IPS DF 4.7 (cell line): Measurements from ENCODE around the gene FBXW2.

Experiments used
- DNase-seq: peaks from one replicate; pipeline ENCODE4 v3.0.0-alpha.2; 2013; ENCODE audit warnings: low spot score; ENCODE audit errors: extremely low read depth

FBXW2 gene

GRCh38 chr9:120715389-120715924 lies 77.8 kb downstream of the FBXW2 start:
- no peak for DNase-seq

- no peak for DNase-seq
Measured at GRCh38 chr9:120714846-120715388, 78.3 kb downstream of the FBXW2 start.

- peak; percentile 72 for DNase-seq
Measured at GRCh38 chr9:120714088-120714845, 78.9 kb downstream of the FBXW2 start, which contains the start of gene MEGF9. TSS of gene MEGF9 (minus strand) at chr9:120714470. CDS start at chr9:120714358, 112 bp downstream.

GRCh38 chr9:120713257-120714087 lies 79.7 kb downstream of the FBXW2 start:
- DNase-seq, result no peak

- DNase-seq, result no peak
Measured at GRCh38 chr9:120712539-120713031, 80.6 kb downstream of the FBXW2 start.

- DNase-seq, result no peak
Measured at GRCh38 chr9:120711841-120712538, 81.2 kb downstream of the FBXW2 start.

GRCh38 chr9:120711354-120711753 lies 81.9 kb downstream of the FBXW2 start:
- no peak for DNase-seq

GRCh38 chr9:120710110-120710981 lies 82.9 kb downstream of the FBXW2 start:
- DNase-seq, result no peak

GRCh38 chr9:120708526-120709224 lies 84.5 kb downstream of the FBXW2 start:
- DNase-seq, result no peak

- DNase-seq, result no peak
Measured at GRCh38 chr9:120707170-120707569, 86.0 kb downstream of the FBXW2 start.
